Stimulated activated CD8-positive, alpha-beta memory T cell treated with anti-CD3 and anti-CD28 coated beads, Interleukin-4, amount 100 ng/mL, for 48 hours (primary cell): ENCODE results near the gene SERPINI2.

Source experiments
- DNase-seq: peaks from one replicate; pipeline ENCODE4 v3.0.0-alpha.2; 2020

SERPINI2 gene, protein sequence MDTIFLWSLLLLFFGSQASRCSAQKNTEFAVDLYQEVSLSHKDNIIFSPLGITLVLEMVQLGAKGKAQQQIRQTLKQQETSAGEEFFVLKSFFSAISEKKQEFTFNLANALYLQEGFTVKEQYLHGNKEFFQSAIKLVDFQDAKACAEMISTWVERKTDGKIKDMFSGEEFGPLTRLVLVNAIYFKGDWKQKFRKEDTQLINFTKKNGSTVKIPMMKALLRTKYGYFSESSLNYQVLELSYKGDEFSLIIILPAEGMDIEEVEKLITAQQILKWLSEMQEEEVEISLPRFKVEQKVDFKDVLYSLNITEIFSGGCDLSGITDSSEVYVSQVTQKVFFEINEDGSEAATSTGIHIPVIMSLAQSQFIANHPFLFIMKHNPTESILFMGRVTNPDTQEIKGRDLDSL

DNA sequence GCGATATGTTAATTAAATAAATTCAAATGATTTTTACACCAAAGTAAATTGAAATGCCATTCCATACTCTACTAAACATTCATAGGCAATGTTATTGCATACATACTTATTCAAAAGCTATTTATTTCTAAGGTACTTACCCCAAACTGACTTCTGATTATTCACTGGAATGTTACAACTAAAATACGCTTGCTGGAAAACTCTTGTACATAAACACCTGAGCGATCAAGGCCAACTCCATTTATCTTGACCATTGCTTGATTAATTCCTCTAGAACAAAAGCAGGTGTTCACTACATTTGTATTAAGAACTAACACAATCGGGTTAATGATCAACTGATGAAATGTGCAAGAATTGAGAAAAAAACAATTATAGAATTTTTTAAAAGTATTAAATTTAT, at the start of gene SERPINI2:
TSS of gene SERPINI2 (minus strand) at position 180 of the 400 bp plus-strand sequence. CDS start 2,208 bp downstream, outside the sequence.
- no peak for DNase-seq

DNA sequence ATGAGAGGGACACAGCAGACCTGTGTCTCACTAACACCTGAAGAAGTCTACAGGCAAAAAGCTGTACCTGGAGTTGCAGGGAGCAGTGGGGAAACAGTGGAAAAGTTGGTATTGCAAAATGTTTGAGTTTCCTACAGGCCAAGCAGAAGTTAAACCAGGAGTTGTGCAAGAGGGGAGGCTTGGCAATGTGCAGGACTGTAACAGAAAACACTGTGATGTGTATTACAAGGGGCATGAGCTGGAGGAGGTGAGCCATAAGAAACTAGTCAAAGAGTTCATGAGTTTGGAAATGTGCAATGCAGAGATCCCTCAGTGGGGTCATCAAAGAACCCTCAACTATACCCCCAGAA, 47.1 kb upstream of the SERPINI2 start:
- DNase-seq: no peak

DNA sequence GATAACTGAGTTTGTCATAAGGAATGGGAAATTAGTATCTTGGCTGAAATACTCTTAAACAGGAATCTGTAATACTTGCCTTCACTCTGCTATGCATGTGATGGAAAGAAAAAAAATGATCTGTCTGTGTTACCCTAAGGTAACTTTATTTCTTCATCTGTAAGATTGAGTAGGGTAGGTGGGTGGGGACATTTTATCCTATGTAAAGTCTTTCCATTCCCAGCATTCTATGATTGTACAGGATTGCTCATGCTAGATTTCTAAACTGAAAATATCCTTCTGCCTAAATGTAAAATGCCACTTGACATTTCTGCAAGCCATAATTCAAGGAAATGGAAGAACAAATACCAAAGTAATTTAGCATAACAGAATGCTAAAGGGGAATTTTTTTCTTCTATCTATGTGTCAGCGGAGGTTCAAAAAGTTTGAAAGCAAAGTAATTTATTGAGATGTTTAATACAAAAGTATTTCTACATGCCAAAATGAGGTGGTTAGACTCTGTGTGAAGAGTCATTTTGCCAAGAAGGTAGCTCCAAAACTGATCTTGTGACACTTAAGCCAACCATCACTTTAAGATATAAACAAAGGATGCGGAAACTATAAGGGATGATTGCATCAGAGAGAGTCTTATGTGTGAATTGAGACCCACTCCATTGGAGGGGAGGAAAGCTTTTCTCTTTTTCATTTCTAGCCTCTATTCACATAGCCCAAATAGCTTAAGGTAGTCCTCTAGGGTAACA, 46.6 kb upstream of the SERPINI2 start:
- DNase-seq: no peak

DNA sequence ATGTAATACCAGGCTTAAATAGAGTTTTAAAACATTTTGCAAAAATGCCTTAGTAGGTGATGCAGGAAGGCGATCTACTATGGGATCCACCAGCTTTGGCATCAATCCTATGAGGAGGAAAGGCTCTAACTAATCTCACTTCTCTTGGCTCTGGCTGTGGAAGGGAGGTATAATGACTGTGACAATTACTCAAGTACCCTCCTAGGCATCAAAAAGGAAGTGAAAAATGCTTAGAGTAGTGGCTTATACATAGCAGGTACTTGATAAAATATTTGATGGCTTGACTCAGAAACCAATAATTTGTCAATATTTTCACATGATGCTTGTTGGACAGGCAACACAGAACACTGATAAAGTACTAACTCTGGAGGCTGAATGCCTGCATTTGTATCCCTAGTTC, 34.1 kb upstream of the SERPINI2 start:
- DNase-seq: no peak

DNA sequence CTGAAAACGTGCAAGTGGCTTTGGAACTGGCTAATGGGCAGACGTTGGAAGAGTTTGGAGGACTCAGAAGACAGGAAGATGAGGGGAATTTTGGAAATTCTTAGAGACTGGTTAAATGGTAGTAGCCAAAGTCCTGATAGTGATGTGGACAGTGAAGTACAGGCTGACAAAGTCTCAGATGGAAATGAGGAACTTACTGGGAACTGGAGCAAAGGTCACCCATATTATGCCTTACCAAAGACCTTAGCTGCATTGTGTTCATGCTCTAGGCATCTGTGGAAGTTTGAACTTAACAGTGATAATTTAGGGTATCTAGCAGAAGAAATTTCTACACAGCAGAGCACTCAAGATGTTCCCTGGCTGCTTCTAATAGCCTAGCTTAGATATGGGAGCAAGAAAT, 28.6 kb upstream of the SERPINI2 start:
- no peak for DNase-seq

DNA sequence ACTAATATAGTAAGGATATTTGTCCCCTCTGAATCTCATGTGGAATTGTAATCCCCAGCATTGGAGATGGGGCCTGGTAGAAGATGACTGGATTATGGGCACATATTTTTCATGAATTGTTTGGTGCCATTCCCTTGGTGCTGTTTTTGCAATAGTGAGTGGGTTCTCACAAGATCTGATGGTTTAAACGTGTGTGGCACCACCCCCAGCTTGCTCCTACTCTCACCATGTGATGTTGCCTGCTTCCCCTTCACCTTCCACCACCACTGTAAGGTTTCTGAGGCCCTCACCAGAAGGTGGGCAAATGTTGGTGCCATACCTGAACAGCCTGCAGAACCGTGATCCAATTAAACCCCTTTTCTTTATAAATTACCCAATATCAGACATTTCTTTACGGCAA, 28.1 kb upstream of the SERPINI2 start:
- DNase-seq: no peak

DNA sequence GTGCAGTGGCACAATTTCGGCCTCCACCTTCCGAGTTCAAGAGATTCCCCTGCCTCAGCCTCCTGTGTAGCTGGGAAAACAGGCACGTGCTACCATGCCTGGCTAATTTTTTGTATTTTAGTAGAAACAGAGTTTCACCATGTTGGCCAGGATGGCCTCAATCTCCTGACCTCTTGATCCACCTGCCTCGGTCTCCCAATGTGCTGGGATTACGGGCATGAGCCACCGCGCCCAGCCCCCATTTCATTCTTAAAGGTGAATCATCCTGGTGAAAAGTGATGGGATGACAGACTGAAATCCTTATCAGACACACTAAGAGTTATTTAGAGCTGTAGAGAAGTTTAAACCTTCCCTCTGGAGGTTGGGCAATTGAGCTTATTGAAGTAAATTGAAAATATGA, 24.1 kb upstream of the SERPINI2 start:
- DNase-seq: no peak

DNA sequence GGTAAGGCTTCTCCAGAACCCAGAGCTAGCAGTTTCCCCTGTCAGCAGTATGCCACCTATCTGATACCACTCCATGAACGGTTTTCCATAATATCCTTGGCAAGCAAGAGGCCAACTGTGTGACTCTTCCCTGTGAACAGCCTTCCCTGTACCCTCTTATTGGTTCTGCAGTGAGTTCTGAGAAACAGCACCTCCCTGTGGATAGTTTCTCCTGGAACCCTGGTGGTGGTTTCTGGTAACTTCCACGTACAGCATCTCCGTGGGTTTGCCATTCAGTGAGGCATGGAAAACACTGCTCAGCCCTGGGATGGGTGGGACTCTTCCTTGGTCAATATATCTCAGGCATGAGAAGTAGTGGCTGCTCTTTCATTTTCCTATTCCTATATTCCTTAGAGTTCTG, 19.4 kb upstream of the SERPINI2 start:
- DNase-seq: no peak

DNA sequence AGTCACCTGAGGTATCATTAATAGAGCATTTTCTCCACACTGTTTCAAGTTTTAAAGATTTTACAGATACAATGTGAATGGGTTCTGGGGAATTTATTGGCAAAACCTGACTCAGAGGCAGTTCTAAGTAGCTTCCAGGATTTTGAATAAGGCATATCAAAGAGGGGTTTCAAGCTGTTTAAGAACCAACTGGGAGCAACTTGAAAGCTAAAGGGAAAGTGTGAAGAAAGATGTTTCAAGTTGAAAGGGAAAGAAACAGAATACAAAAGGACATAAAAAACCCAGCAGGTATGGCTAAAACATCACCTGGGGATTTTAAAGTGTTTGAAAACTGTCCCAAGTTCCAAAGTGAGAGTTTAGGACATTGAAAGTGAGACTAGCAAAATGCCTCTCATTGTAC, 17.8 kb upstream of the SERPINI2 start:
- no peak for DNase-seq

DNA sequence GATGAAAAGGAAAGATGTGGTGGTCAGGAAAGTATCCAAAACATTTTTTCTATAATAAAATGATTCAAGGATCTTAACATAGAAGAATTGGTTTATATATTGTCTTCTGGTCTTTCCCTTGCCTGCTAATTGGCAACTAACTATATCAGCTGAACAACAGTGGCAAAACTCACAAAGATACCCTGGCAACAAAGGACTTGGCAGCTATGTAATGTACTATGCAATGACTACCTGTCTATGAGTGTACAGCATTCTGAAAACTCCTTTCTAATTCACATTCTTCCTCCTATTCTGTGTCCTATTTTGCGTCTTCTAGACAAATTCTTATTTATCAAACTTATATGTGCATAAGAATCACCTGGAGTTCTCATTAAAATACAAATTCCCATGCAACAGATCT, 15.7 kb upstream of the SERPINI2 start:
- no peak for DNase-seq

DNA sequence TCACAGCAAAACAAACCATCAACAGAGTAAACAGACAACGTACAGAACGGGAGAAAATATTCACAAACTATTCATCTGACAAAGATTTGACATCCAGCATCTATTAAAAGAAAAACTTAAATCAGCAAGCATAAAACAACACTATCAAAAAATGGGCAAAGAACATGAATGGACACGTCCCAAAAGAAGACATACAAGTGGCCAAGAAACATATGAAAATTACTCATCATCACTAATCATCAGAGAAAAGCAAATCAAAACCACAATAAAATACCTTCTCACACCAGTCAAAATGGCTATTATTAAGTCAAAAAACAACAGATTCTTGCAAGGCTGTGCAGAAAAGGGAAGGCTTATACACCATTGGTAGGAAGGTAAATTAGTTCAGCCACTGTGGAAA, 13.7 kb upstream of the SERPINI2 start:
- no peak for DNase-seq

DNA sequence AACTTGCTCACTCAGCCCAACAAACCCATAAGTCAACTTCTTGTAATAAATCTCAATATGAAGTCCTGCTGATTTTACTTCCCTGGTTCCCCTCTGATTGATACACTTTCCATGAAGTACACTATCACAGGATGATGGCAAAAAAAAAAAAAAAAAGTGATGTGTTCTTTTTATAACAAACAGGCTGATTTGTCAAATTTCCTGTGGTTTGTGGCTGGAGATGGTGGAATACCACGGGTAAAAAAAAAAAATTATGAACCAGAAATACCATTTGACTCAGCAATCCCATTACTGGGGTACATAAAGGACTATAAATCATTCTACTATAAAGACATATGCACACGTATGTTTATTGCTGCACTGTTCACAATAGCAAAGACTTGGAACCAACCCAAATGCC, 10.7 kb upstream of the SERPINI2 start:
- DNase-seq: no peak

DNA sequence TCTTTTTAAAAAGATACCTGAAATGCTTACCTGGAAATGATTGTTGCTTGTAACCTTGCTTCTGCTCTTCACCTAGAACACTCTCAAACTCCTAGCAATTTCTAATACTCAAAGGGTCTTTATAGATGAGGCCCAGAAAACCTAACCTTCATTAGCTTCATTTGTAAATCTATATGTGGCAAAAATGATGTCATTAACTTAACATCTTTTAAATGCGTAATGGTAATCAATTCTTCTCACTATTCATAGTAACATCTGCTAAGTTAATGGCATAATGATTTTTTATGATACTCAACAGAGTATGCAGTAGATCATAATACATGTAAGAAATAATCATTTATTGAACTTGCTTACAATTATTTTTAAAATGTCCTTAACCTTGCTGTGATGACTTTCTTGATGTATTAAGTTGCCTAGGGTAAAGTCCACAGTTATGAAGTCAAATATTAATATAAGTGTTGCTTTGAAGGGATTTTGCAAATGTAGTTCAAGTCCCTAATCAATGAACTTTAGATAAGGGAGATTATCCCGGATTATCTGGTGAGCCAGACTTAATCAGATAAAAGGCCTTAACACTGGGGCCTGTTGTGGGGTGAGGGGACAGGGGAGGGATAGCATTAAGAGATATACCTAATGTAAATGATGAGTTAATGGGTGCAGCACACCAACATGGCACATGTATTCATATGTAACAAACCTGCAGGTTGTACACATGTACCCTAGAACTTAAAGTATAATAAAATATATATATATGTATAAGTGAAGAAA, 10.1 kb upstream of the SERPINI2 start:
- no peak for DNase-seq

DNA sequence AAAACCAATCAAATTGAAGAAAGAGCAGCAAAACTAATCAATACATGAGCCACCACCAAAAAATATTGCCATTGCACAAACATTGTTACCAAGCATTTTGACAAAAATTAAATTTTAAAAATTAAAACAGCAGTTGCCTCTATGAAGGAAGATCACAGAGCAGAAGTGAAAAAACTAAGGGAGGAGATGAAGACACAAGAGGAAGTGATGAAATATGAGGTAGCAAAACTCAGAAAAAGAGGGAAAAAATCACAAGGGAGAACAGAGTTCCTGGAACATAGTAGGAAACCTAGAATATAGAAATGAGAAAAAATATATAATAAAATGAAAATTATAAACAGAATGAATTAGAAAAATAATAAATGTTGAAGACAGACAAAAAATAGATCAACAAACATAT, 7.3 kb upstream of the SERPINI2 start:
- no peak for DNase-seq

DNA sequence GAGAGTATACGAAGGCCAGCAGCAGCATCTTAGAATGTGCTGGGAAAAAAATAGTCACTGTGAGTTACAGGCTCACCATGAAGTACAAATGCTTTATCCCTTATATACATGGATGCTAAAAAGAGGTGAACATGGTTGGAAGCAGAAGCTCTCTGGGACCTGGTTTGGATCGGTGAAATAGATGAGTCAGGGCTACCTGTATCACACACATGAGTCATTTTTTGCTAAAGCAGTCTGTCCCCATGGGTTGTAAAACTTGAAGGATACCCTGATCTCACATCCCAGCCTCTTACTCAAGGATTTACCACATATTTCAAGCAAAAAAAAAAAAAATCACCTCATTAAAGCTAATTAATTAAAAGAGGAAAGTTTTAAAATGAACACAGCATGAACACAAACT, 6.9 kb upstream of the SERPINI2 start:
- no peak for DNase-seq

DNA sequence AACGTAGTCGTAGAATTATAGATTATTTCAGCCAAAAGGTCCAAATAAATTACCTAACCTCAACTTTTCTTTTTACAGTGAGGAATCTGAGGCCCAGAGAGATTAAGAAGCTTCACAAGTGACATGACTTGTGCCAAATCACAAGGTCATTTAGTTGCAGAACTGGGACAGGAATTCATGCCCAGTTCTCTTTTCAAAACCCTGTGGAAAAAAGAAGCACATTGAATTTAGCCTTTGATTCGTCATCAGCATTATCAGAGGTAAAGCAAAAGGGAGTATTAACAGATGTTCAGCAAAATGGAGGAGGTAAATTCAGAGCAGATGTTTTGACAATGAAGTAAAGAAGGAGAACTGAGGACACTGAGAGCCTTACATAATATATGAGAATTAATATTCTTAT, 4.5 kb downstream of the SERPINI2 start:
- no peak for DNase-seq

DNA sequence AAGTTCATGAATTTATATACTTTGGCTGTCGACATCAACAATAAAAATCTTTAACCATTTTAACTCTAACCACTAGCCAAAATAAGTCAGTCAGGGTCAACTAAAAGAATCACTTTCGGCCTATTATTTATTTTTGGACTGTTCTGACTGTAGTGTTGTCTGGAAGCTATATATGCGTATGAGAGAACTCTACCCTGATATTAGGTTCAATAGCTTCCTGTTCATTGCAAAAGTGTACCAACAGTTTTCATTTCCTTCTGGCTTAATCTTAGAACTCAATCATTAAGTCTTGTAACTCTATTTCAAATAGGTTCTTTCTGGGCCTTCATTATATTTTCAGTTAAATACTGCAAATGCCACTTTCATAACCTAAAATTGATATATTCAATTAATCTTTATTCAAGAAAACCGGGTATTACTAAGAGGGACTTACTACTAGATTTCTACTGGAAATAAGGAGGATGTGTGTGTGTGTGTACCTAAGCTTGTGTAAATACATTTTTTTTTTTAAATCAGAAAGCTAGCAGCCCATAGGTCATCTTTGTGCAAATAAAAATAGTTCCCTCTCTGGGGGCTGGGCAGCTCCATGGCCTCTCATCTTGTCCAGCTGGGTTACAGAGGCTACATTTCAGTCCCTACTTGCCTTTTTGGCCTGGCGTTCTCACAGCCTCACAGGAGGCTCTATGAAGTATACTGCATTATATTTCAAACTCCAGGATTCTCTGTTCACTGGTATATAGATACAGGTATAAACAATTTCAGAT, 5.8 kb downstream of the SERPINI2 start:
- no peak for DNase-seq

DNA sequence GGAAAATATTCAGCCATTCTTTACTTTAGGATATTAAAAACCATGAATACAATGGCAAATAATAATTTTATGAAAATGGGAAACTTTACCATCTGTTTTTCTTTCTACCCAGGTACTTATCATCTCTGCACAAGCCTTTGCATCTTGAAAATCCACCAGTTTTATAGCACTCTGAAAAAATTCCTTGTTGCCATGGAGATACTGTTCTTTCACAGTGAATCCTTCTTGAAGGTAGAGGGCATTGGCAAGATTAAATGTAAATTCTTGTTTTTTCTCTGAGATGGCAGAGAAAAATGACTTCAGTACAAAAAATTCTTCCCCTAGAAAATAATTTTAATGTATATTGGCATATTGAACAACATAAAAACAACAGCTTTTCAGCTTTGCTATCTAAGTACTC, 6.9 kb downstream of the SERPINI2 start:
- no peak for DNase-seq

DNA sequence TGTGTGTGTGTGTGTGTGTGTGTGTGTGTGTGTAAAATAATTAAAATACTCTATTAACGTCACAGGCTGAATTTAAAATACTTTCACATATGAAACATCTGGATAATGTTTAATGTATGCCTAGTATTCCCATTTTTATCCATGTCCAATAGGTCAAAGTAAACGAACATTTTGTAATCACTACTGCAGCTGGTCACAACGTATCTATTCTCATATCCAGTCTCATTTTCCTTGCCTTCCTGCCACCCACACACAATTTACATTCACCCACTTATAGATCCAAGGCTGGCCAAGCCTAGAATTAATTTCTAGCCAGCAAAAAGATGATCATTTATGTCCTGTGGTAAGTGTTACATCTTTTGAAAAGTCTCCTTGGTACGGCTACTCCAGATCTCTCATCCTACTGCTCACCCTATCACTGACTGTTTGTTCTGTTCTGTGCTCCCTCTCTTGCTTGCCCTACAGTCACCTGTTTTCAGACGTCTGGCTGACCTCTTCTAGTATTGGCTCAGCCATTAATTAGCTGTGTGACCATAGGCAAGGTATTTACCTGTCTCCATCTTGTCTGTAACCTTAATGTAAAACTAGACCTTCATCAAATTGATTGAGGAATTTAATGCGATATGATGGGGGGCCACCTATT, 17.6 kb downstream of the SERPINI2 start:
- no peak for DNase-seq

DNA sequence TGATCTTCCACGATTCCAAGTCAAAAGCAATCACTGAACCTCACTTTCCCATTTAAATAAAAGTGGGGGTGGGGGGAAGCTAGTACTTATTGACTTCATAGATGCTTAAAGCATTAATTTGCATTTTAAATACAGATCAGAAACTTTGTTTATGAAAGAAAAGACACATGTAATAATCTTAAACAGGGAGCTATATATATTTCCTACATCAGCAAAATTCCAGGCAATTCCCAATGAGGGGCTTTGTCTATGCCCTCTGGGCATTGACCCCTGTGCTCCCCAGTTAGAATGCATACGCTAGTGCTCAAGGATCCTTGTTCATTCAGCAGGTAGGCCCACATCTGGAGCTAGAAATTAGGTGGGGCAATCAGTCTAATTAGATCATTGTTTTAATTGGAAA, 20.0 kb downstream of the SERPINI2 start:
- no peak for DNase-seq

DNA sequence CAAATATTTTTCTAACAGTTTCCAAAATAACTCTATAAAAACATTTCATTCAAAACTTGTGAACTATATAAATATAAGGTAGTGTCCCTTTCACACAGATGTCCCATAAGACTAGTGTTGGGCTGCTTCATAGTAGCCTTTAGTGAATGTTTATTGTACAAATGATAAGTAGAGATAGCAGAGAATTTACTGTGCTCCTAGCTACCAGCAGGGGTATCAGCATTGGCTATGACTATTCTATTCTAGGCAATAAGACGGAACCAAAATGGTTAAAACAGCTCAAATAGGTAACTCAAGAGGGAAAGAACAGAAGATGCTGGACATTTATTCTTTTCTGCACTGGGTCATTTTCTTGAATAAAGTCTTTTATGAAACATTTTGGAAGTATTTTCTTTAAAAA, 22.6 kb downstream of the SERPINI2 start:
- no peak for DNase-seq

DNA sequence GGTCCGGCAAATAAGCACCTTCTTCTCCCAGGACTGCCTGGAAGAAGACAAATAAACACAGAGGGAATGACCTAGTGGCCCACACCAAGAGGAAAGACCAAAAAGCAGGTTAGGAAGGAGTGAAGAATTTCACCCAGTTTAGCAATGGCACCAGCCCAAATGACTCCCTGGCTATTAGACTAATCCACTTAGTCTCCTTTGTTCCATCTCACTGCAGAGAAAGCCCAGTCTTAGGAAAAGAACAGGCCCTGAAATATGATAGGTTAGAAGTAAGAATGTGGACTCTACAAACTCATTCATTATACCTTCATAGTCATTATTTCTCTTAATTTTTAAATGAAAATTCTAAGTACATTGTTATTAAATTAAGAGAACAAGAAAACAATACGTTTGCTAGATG, 23.2 kb downstream of the SERPINI2 start:
- DNase-seq: no peak

DNA sequence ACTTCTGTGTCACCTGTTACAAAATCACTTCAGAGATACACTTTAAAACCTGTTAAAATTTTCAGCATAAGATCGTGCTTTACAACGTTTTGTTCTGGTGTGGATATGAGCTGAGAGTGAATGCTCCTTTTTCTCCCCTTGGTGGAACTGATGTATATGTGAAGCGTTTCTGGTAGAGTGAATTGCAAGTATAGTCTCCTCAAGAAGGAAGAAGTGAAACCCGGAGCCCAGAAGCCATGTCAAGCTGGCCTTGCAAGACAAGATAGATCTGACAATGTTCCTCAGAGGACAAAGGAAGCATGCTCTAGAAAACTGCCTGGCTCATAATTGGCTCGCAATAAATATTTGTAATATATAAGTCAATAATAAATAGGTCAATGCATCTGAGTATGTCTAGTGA, 23.6 kb downstream of the SERPINI2 start:
- no peak for DNase-seq
